NCI-H510A treated with DMSO at 0.1 percent for 48 hours (cell line): ENCODE data around the gene TOM1L1.

ENCODE experiments used
- DNase-seq: peaks from one replicate; lab custom pipeline; 2025; lab: John Stamatoyannopoulos, UW

Gene TOM1L1

DNA sequence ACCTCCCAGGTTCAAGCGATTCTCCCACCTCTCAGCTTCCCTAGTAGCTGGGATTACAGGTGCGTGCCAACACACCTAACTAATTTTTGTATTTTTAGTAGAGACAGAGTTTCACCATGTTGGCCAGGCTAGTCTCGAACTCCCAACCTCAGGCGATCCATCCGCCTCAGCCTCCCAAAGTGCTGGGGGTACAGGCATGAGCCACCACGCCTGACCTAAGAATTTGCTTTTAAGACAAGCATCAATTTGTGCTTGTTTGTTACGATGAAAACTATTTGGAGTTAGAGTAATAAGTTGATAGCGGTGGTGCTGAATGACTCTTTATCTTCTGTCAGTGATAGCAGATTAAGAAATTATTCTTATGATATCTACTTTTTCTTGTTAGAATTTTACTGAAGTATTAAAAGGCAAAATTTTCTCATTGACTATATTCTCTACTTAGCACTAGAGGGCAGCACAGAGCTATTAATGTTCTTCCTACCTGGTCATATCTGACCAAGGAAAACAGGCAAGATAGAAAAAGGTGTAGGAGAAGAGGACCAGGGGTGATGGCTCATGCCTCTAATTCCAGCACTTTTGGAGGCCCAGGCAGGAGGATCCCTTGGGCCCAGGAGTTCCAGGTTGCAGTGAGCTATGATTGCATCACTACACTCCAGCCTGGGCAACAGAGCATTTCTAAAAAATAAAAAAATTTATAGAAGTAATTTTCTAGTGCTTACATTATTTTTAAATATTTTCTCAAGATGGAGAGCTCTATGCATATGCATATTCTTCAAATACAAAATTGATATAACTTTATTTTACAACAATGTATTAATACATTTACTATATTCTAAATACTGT, 92.4 kb downstream of the TOM1L1 start:
- DNase-seq, result peak; percentile 94

DNA sequence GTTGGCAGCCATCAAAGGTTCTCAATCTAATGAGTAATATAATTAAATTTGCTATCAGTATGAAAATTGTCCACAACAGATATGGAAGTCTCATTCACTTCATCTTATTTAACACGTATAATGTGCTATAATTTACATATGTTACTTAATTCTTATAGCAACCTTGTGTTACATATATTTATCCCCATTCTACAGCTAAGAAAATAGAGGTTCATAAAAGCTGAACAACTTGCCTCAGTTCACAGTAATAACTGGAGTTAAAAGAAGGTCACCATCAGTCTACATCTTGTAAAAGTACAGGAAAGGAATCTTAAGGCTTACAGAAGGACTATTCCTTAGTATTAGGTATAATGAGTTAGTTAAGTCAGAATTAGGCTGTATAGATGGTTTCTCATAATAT, 95.8 kb downstream of the TOM1L1 start:
- DNase-seq, result no peak

DNA sequence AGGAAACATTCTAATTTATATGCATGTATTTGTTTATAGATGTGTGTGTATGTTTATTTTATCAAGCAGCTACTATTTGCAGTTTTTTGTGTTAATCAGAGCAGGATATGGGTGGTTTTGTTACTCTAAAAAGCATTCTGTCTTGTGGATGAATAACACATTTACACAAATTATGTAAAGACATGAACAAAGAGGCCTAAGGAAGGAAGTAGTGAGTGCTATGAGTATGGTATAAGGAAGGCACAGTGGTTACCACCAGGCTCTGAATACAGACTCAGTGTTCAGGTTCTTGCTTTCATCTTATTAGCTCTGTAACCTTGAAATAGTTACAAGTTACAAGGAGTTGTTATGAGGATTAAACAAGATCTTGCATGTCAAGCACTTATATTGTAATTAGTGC, 101.8 kb downstream of the TOM1L1 start:
- no peak for DNase-seq

DNA sequence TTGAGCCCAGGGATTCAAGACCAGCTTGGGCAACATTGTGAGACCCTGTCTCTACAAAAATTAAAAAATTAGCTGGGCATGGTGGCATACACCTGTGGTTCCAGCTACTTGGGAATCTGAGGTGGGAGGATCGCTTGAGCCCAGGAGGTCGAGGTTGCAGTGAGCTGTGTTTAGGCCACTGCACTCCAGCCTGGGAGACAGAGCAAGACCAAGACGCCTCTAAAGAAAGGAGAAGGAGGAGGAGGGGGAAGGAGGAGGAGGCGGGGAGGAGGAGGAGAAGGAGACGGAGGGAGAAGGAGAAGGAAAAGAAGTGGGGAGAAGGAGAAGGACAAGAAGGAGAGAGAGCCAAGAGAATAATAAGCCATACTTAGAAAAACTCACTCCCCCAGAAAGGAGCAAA, 103.8 kb downstream of the TOM1L1 start:
- DNase-seq, result no peak

DNA sequence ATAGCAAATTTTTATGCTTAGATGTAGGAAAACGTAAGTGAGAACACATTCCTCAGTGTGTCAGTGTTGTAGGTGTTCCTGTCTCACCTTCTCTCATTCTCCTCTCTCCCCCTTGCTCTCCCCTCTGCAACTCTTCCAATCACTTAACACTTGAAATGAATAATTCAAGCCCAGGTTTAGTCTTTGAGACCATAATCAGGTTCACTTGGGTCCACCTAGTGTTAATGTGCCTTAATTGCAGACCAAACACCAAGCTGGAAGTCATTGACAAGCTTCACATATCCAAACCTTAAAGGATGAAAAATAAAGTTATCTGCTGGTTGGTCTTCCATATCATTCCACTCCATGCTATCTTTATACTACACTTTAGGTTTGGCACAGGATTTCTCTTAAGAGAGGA, 104.9 kb downstream of the TOM1L1 start:
- no peak for DNase-seq
